ENCODE data around the gene DCAF7.

DCAF7 gene

DNA sequence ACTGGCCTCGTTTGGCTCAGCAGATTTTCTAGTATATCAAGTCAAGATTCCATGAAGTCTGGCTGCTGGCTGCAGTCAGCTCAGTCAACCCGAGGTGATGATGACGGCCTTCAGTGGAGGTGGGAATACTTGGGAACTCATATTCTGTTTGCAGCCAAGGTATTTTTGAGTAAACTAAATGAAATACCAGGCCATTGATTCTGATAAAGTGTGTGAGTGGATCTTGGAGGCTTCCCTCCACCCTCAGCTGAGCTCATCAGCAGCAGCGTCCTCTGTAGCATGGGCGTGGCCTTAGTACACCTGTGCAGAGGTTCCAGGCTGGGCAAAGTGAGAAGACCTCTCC, 28.5 kb downstream of the DCAF7 start:
- no peak for FAIRE-seq
- DNase-seq (ENCODE audit: extremely low spot score, insufficient read length, low read depth), result no peak

GRCh38 chr17:63579633-63580032, 29.4 kb downstream of the DCAF7 start:
- FAIRE-seq (no peak), DNase-seq (ENCODE audit: extremely low spot score, insufficient read length, low read depth) (no peak)

GRCh38 chr17:63587770-63588169, 37.5 kb downstream of the DCAF7 start:
- DNase-seq (ENCODE audit: extremely low spot score, insufficient read length, low read depth), result no peak
- no peak for FAIRE-seq

GRCh38 chr17:63588797-63589196, 38.5 kb downstream of the DCAF7 start:
- FAIRE-seq, result no peak

GRCh38 chr17:63589646-63590045, 39.4 kb downstream of the DCAF7 start:
- DNase-seq (ENCODE audit: extremely low spot score, insufficient read length, low read depth) (no peak), FAIRE-seq (no peak)

More at GRCh38 chr17:63588797-63589196, 38.5 kb downstream of the DCAF7 start:
- DNase-seq (ENCODE audit: extremely low spot score, insufficient read length, low read depth), result no peak

GRCh38 chr17:63592797-63593196, 42.5 kb downstream of the DCAF7 start:
- DNase-seq (ENCODE audit: extremely low spot score, insufficient read length, low read depth) (no peak), FAIRE-seq (no peak)

- FAIRE-seq, result no peak
- DNase-seq (ENCODE audit: extremely low spot score, insufficient read length, low read depth), result no peak
Observed at GRCh38 chr17:63595132-63595531, 44.9 kb downstream of the DCAF7 start.

- FAIRE-seq (no peak), DNase-seq (ENCODE audit: extremely low spot score, insufficient read length, low read depth) (no peak)
Observed at GRCh38 chr17:63596856-63597586, 46.7 kb downstream of the DCAF7 start.

DNA sequence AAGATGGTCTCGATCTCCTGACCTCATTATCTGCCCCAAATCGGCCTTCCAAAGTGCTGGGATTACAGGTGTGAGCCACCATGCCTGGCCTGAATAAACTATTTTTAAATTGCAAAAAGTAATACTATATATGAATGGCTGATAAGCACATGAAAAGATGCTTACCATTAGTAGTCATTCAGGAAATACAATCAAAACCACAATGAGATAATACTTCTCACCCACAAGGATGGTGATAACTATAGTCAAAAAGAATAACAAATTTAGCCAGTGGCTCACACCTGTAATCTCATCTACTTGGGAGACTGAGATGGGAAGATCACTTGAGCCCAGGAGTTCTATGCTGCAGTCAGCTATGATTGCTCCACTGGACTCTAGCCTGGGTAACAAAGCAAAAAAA, 48.0 kb downstream of the DCAF7 start:
- no peak for DNase-seq (ENCODE audit: extremely low spot score, insufficient read length, low read depth)
- no peak for FAIRE-seq

- DNase-seq (ENCODE audit: extremely low spot score, insufficient read length, low read depth) (peak; percentile 77), FAIRE-seq (peak; percentile 79)
Observed at GRCh38 chr17:63600569-63601438, 50.5 kb downstream of the DCAF7 start, which contains the start of gene TACO1. Gene TACO1 (plus strand): TSS chr17:63600895. CDS start chr17:63601084, 189 bp downstream.

DNA sequence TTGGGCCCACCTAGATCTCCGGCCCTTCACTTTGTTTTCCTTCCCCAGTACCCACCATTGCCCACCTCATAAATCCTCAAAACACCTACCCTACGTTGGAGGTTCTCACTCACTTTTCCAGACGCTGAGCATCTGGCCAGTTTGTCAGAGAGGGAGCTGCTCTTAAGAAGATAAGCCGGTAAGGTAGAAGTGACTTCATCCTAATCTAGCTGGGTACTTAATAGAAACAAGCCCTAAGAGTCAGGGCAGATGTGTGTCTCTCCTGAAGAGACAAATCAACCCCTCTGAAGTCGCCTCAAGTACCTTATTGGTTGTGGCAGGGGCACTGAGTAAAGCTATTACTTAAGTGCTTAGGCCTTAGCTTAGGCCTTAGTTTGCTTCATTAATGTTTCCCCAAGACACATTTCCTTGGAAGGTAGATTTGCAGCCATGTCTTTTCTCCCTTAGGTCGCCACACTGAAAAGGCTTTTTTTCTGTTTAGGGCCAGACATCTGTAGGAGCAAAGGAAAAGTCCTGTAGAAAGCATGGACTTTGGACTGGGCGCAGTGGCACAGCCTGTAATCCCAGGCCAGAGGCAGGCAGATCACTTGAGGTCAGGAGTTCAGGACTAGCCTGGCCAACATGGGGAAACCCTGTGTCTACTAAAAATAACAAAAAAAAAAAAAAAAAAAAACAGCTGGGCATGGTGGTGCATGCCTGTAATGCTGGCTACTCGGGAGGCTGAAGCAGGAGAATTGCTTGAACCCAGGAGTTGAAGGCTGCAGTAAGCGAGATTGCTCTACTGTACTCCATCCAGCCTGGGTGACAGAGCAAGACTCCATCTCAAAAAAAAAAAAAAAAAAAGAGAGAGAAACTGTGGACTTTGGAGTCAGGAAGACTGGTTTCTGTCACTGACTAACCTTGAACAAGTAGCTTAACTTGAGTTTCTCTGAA, 51.4 kb downstream of the DCAF7 start:
- DNase-seq (ENCODE audit: extremely low spot score, insufficient read length, low read depth), result no peak
- FAIRE-seq, result no peak

DNA sequence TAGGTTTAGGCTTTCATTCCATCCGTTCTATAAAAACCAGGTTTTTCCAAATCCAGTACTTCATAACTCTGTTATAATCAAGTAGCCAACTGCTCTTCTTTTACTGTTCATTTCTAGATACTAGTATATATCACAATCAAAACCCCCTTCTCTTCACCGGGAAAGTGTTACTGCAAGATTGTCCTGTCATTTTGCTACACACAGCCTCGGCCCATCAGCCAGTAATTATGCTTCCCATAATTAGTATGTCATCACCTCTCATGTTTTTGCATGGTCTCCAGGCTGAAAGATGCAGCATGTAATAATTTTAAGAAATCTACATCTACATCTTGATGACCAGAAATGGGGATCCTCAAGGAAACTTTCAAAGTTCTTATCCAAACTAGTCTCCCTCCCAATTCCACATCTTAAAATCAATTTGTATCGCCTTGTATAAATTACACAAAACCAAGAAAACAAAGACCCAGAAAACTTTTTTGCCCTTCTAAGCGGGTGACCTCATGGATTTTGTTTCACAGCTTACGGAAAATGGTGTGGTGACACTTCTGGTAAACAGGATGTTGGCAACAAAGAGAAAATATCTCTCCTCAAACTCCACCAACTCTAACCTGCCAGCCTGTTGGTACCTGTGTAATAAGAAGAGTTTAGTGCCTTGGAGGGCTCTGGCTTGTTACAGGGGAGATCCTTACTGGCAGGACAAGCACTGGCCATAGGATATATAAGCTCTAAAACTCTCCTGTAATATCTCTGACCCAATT, 59.7 kb downstream of the DCAF7 start:
- FAIRE-seq (no peak), DNase-seq (ENCODE audit: extremely low spot score, insufficient read length, low read depth) (no peak)

- no peak for DNase-seq (ENCODE audit: extremely low spot score, insufficient read length, low read depth)
- no peak for FAIRE-seq
Observed at GRCh38 chr17:63610854-63611253, 60.6 kb downstream of the DCAF7 start.

- FAIRE-seq (no peak), DNase-seq (ENCODE audit: extremely low spot score, insufficient read length, low read depth) (no peak)
Observed at GRCh38 chr17:63611354-63611753, 61.1 kb downstream of the DCAF7 start.

DNA sequence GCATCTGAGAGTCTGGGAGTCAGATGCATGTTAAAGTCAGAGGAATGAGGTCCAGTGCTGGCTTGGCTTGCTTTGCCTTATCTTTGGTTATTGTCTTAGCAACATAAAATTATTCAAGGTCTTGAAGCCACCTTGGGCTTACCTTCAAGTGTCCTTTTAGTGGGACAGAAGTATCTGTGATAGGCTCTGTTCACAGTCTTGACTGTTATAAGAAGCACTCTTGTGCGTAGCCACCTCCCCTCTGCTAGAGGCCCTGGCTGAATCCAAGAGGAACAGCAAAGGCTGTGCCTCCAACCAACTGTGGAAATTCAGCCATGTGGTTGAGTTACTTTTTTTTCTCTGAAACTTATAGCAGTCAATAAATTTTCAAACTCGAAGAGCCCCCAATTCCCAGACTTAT, 63.4 kb downstream of the DCAF7 start:
- no peak for FAIRE-seq

DNA sequence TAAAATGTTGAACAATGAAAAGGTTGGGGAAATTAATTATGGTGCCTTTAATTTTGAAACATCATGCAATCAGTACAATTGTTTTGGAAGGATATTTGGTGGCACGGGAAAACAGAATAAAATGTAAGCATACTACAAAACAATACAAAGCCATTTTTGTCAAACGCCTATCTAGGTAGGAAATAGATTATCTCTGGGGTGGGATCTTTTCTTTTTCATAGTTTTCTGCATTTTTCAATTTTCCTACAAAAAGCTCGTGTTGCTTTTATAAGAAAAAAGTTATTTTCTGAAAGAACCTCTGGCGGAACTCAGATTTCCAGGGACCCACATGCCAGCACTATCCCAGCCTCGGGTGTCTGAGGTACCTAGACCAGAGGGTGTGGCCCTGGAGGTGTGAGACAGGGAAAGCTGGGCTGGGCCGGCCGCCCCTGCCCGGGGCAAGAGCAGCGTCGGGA, 71.0 kb downstream of the DCAF7 start:
- FAIRE-seq (no peak), DNase-seq (ENCODE audit: extremely low spot score, insufficient read length, low read depth) (no peak)

More for the DNA sequence above, 63.4 kb downstream of the DCAF7 start:
- DNase-seq (ENCODE audit: extremely low spot score, insufficient read length, low read depth), result no peak

GRCh38 chr17:63621684-63622573, 71.7 kb downstream of the DCAF7 start, which contains the start of gene MAP3K3:
Gene MAP3K3 (plus strand): TSS chr17:63622417. CDS start chr17:63622760, 343 bp downstream.
- peak; percentile 99 for FAIRE-seq
- DNase-seq (ENCODE audit: extremely low spot score, insufficient read length, low read depth), result peak; percentile 98

All from GM18507 (cell line).